D341Med (cell line): ENCODE results near the gene SPNS2.
"Not testable (repeated sequence)": the region's sequence is repeated elsewhere in the genome, so short reads cannot be mapped to it uniquely, and the experiment has no call there.

Source experiments
- DNase-seq: peaks from one replicate; pipeline ENCODE4 v3.0.0; 2012; ENCODE audit warnings: low spot score

The SPNS2 gene

GRCh38 chr17:4572131-4572530 is 73.5 kb downstream of the SPNS2 start:
- no peak for DNase-seq

GRCh38 chr17:4573115-4573514 is 74.4 kb downstream of the SPNS2 start:
- DNase-seq: no peak

- no peak for DNase-seq
These were observed 75.0 kb downstream of the SPNS2 start for GRCh38 chr17:4573669-4574068.

GRCh38 chr17:4574448-4575045 is 75.9 kb downstream of the SPNS2 start:
- DNase-seq: no peak

GRCh38 chr17:4576161-4576558 is 77.5 kb downstream of the SPNS2 start:
- DNase-seq: no peak

- no peak for DNase-seq
These were observed 78.1 kb downstream of the SPNS2 start for GRCh38 chr17:4576729-4577322.

- no peak for DNase-seq
These were observed 78.8 kb downstream of the SPNS2 start for GRCh38 chr17:4577386-4577993.

- DNase-seq: not testable (repeated sequence)
These were observed 79.7 kb downstream of the SPNS2 start for GRCh38 chr17:4578349-4578748.

- no peak for DNase-seq
These were observed 81.0 kb downstream of the SPNS2 start for GRCh38 chr17:4579678-4580077.

GRCh38 chr17:4580291-4580690 is 81.6 kb downstream of the SPNS2 start:
- no peak for DNase-seq

GRCh38 chr17:4582101-4582501 is 83.4 kb downstream of the SPNS2 start:
- DNase-seq: no peak

GRCh38 chr17:4582691-4583090 is 84.0 kb downstream of the SPNS2 start:
- DNase-seq: no peak

- no peak for DNase-seq
These were observed 84.5 kb downstream of the SPNS2 start for GRCh38 chr17:4583206-4583605.

GRCh38 chr17:4583782-4584100 is 85.1 kb downstream of the SPNS2 start:
- peak; percentile 58 for DNase-seq

GRCh38 chr17:4584101-4584916 is 85.6 kb downstream of the SPNS2 start, which contains the start of gene SMTNL2:
SMTNL2 (plus strand) TSS chr17:4584529; CDS start chr17:4584606, 77 bp downstream.
- DNase-seq: peak; percentile 64

GRCh38 chr17:4584917-4585637 is 86.4 kb downstream of the SPNS2 start:
- DNase-seq: no peak

- no peak for DNase-seq
These were observed 86.9 kb downstream of the SPNS2 start for GRCh38 chr17:4585638-4585994.

GRCh38 chr17:4586043-4586442 is 87.4 kb downstream of the SPNS2 start:
- no peak for DNase-seq

GRCh38 chr17:4587195-4587594 is 88.5 kb downstream of the SPNS2 start:
- no peak for DNase-seq

GRCh38 chr17:4587803-4588202 is 89.1 kb downstream of the SPNS2 start:
- DNase-seq: no peak

- DNase-seq: no peak
These were observed 89.7 kb downstream of the SPNS2 start for GRCh38 chr17:4588391-4588790.
